ENCODE measurements around the gene INPP5D.

GRCh38 chr2:233108611-233109490 is 48.7 kb downstream of the INPP5D start:
- no peak for TF ChIP-seq CTCF (IDR thresholded peaks at IDR 0.05)
- TF ChIP-seq POLR2A (IDR thresholded peaks at IDR 0.05) = no peak
